HEK293 (cell line): ENCODE data around the gene CEP85.

Experiments
- CTCF ChIA-PET: fragments of 350-600 bp; formaldehyde crosslinking; extraction: SDS; loops from one replicate; lab custom pipeline; 2021; ENCODE audit warnings: antibody characterized with exemption; lab: Yijun Ruan, JAX
- POLR2A ChIA-PET: fragments of 300-600 bp; formaldehyde crosslinking; extraction: SDS; loops from one replicate; lab custom pipeline; 2020; ENCODE audit warnings: antibody characterized with exemption, inconsistent platforms; lab: Yijun Ruan, JAX
- H3K27ac ChIP-seq: fragments of 200-500 bp; sonication (Bioruptor generic); 2 replicates; pipeline ENCODE4 v1.5.1; 2014; ENCODE audit warnings: low read depth, low read length, control low read depth, inconsistent platforms; ENCODE audit errors: extremely low read depth
- H3K36me3 ChIP-seq, 2 experiments: fragments of 200-500 bp in 1 of 2; sonication (Bioruptor generic) in 1 of 2; 1 replicate in 1 of 2; 2 replicates in 1 of 2; pipeline ENCODE4 v1.5.1; 2014 to 2017; ENCODE audit warnings: inconsistent platforms in 2 of 2, low read length in 2 of 2; ENCODE audit not compliant: control insufficient read depth in 2 of 2, insufficient read depth in 1 of 2
- H3K4me1 ChIP-seq: fragments of 200-500 bp; sonication (Bioruptor generic); 2 replicates; pipeline ENCODE4 v1.5.1; 2014; ENCODE audit warnings: mild to moderate bottlenecking, low read length, inconsistent platforms; ENCODE audit not compliant: control insufficient read depth, insufficient read depth
- H3K4me3 ChIP-seq: 2 replicates; pipeline ENCODE4 v1.5.1; 2011; ENCODE audit warnings: low read depth, mild to moderate bottlenecking, control low read depth, low read length, moderate library complexity
- H3K9me3 ChIP-seq: fragments of 200-500 bp; sonication (Bioruptor generic); 2 replicates; pipeline ENCODE4 v1.5.1; 2014; ENCODE audit warnings: low read depth, low read length, inconsistent platforms; ENCODE audit not compliant: control insufficient read depth, insufficient read depth
- HIC1 ChIP-seq: fragments of 450-650 bp; formaldehyde crosslinking; IDR thresholded peaks from 2 replicates; pipeline ENCODE4 v1.5.1; 2016; ENCODE audit warnings: missing biosample characterization, missing genetic modification characterization
- INSM2 ChIP-seq: fragments of 450-650 bp; formaldehyde crosslinking; IDR thresholded peaks from 2 replicates; pipeline ENCODE4 v1.5.1; 2016; ENCODE audit warnings: missing biosample characterization, missing genetic modification characterization
- ZBTB1 ChIP-seq: fragments of 450-650 bp; formaldehyde crosslinking; IDR thresholded peaks from 2 replicates; pipeline ENCODE4 v1.5.1; 2016; ENCODE audit warnings: missing biosample characterization, missing genetic modification characterization
- ZNF132 ChIP-seq: fragments of 450-650 bp; formaldehyde crosslinking; IDR thresholded peaks from 2 replicates; pipeline ENCODE4 v1.5.1; 2017; ENCODE audit warnings: missing biosample characterization, missing genetic modification characterization, borderline replicate concordance
- ZNF239 ChIP-seq: fragments of 450-650 bp; formaldehyde crosslinking; IDR thresholded peaks from 2 replicates; pipeline ENCODE4 v1.5.1; 2016; ENCODE audit warnings: missing biosample characterization, missing genetic modification characterization
- ZNF292 ChIP-seq: fragments of 450-650 bp; formaldehyde crosslinking; IDR thresholded peaks from 2 replicates; pipeline ENCODE4 v1.5.1; 2016; ENCODE audit warnings: low read depth, missing biosample characterization, missing genetic modification characterization, borderline replicate concordance
- ZNF354C ChIP-seq: fragments of 450-650 bp; formaldehyde crosslinking; IDR thresholded peaks from 2 replicates; pipeline ENCODE4 v1.5.1; 2016; ENCODE audit warnings: missing biosample characterization, missing genetic modification characterization, low read depth, borderline replicate concordance
- ZNF398 ChIP-seq: fragments of 450-650 bp; formaldehyde crosslinking; IDR thresholded peaks from 2 replicates; pipeline ENCODE4 v1.5.1; 2017; ENCODE audit warnings: missing biosample characterization, missing genetic modification characterization
- ZNF600 ChIP-seq: fragments of 450-650 bp; formaldehyde crosslinking; IDR thresholded peaks from 2 replicates; pipeline ENCODE4 v1.5.1; 2016; ENCODE audit warnings: missing biosample characterization, missing genetic modification characterization
- ZNF664 ChIP-seq: fragments of 450-650 bp; formaldehyde crosslinking; IDR thresholded peaks from 2 replicates; pipeline ENCODE4 v1.5.1; 2016; ENCODE audit warnings: missing biosample characterization, missing genetic modification characterization
- ZNF670 ChIP-seq: fragments of 450-650 bp; formaldehyde crosslinking; IDR thresholded peaks from 2 replicates; pipeline ENCODE4 v1.5.1; 2016; ENCODE audit warnings: missing biosample characterization, missing genetic modification characterization, low read depth
- ZNF830 ChIP-seq: fragments of 450-650 bp; IDR thresholded peaks from 2 replicates; pipeline ENCODE4 v1.5.0; 2018; ENCODE audit warnings: missing biosample characterization, missing genetic modification characterization, low read depth, mild to moderate bottlenecking, moderate library complexity
- ZSCAN18 ChIP-seq: fragments of 450-650 bp; formaldehyde crosslinking; IDR thresholded peaks from 2 replicates; pipeline ENCODE4 v1.5.1; 2016; ENCODE audit warnings: missing biosample characterization, missing genetic modification characterization

Gene CEP85

GRCh38 chr1:26285366-26286063 is 51.5 kb downstream of the CEP85 start:
- CTCF ChIA-PET = interaction anchor here (0.5 to 10.2 kb wide), 40 partner anchors 9 to 1124 kb away, joined by 3 to 203 read pairs (median 4); partner anchors contain the start of genes CATSPER4, CD52, DHDDS and UBXN11
- Histone ChIP-seq H3K27ac (no peak overlapping the region), H3K4me1 (no peaks in the 10 kb centered on the region), H3K9me3 (no peaks in the 10 kb centered on the region), H3K4me3 (no peak overlapping the region), H3K36me3 (peaks cover 0 to 26% of the 10 kb centered on the region in 2 experiments; a peak in 1 of 3 replicates)
- POLR2A ChIA-PET = interaction anchor here (1.7 to 2.0 kb wide), 2 partner anchors 36 to 132 kb away, joined by 4 to 10 read pairs; no protein-coding TSS in a partner anchor
- TF ChIP-seq HIC1 = 0 out of 2 replicates have a peak, but pooled peaks have one; percentile 52
- no peak for TF ChIP-seq ZNF292

GRCh38 chr1:26286064-26286416 is 52.0 kb downstream of the CEP85 start:
- POLR2A ChIA-PET = interaction anchor here (1.7 to 2.0 kb wide), 2 partner anchors 36 to 131 kb away, joined by 4 to 10 read pairs; no protein-coding TSS in a partner anchor
- CTCF ChIA-PET = interaction anchor here (0.5 to 10.2 kb wide), 29 partner anchors 8 to 1124 kb away, joined by 3 to 203 read pairs (median 5); partner anchors contain the start of genes CD52, DHDDS and UBXN11
- no peak for TF ChIP-seq ZNF354C (tag by site-specific recombination)
- TF ChIP-seq ZNF239 (tag by site-specific recombination) = no peak
- no peak for TF ChIP-seq ZNF670 (tag by site-specific recombination)
- peak; percentile 96 for TF ChIP-seq ZNF664
- TF ChIP-seq ZBTB1 (tag by site-specific recombination) = no peak

GRCh38 chr1:26287033-26287711 is 53.2 kb downstream of the CEP85 start:
- peak; percentile 26; the same call in 1 of the 2 replicates for TF ChIP-seq ZNF398 (tag by site-specific recombination)
- TF ChIP-seq ZNF132 = no peak
- TF ChIP-seq ZNF600 = peak; percentile 98
- H3K4me3 ChIP-seq = no peak overlapping the region
- ChIA-PET POLR2A (no interaction called here), CTCF (interaction anchor here (0.6 to 10.2 kb wide), 7 partner anchors 11 to 216 kb away, joined by 3 to 203 read pairs (median 35); partner anchors contain the start of genes CD52 and UBXN11)
- no peaks in the 10 kb centered on the region for H3K9me3 ChIP-seq
- no peaks in the 10 kb centered on the region for H3K4me1 ChIP-seq
- no peak overlapping the region for H3K27ac ChIP-seq
- peaks cover 0 to 15% of the 10 kb centered on the region in 2 experiments; a peak in 1 of 3 replicates for H3K36me3 ChIP-seq

More at GRCh38 chr1:26286064-26286416, 52.0 kb downstream of the CEP85 start:
- Histone ChIP-seq H3K4me1 (no peaks in the 10 kb centered on the region), H3K36me3 (peaks cover 0 to 24% of the 10 kb centered on the region in 2 experiments; a peak in 1 of 3 replicates), H3K4me3 (no peak overlapping the region), H3K9me3 (no peaks in the 10 kb centered on the region), H3K27ac (no peak overlapping the region)

GRCh38 chr1:26287811-26288210 is 53.8 kb downstream of the CEP85 start:
- H3K4me3 ChIP-seq = no peak overlapping the region
- no peaks in the 10 kb centered on the region for H3K4me1 ChIP-seq
- ChIA-PET POLR2A (no interaction called here), CTCF (interaction anchor here (1.2 to 10.2 kb wide), 4 partner anchors 30 to 129 kb away, joined by 3 to 203 read pairs (median 25); partner anchors contain the start of gene CD52)
- no peak for TF ChIP-seq ZSCAN18 (tag by site-specific recombination)
- TF ChIP-seq ZNF830 (tag by site-specific recombination) = no peak
- no peak for TF ChIP-seq INSM2 (tag by site-specific recombination)
- peaks cover 0 to 10% of the 10 kb centered on the region in 2 experiments; a peak in 1 of 3 replicates for H3K36me3 ChIP-seq
- no peak overlapping the region for H3K27ac ChIP-seq
- no peaks in the 10 kb centered on the region for H3K9me3 ChIP-seq
